MCF 10A (cell line): ENCODE data around the gene INTU. TPM values are rescaled to one million over a fixed set of nuclear protein-coding genes. Genes with fewer than 3 reads are reported as not detected.

Experiments
- BruUV-seq: library from RNA; stranded (reverse); fragments of 400-500 nt; replicated peaks from 2 replicates; lab custom pipeline; 2021; lab: Mats Ljungman, UMichigan
- CTCF ChIA-PET: fragments of 300-600 bp; sonication (Branson Sonifier 250); formaldehyde crosslinking; extraction: SDS; loops from one replicate; lab custom pipeline; 2021; ENCODE audit warnings: antibody characterized with exemption, inconsistent platforms; lab: Yijun Ruan, JAX
- POLR2A ChIA-PET: fragments of 300-600, 350-650 bp; sonication (Branson Sonifier 250); formaldehyde crosslinking; extraction: SDS; loops from one replicate; lab custom pipeline; 2020; ENCODE audit warnings: antibody characterized with exemption, inconsistent platforms; lab: Yijun Ruan, JAX
- DNase-seq: peaks from one replicate; pipeline ENCODE4 v3.0.0-alpha.2; 2018; ENCODE audit not compliant: unreplicated experiment
- H3K27ac Mint-ChIP-seq: one replicate; pipeline ENCODE4 v1.8.0; 2022; ENCODE audit warnings: mild to moderate bottlenecking, low read depth, mixed read lengths; ENCODE audit not compliant: unreplicated experiment
- H3K27me3 Mint-ChIP-seq: one replicate; pipeline ENCODE4 v1.8.0; 2022; ENCODE audit warnings: mixed read lengths; ENCODE audit not compliant: insufficient read depth, unreplicated experiment
- H3K36me3 Mint-ChIP-seq: one replicate; pipeline ENCODE4 v1.8.0; 2022; ENCODE audit warnings: mild to moderate bottlenecking, moderate library complexity, mixed read lengths; ENCODE audit not compliant: insufficient read depth, unreplicated experiment
- H3K4me1 Mint-ChIP-seq: one replicate; pipeline ENCODE4 v1.8.0; 2022; ENCODE audit warnings: mixed read lengths; ENCODE audit not compliant: insufficient read depth, unreplicated experiment
- H3K4me3 Mint-ChIP-seq: one replicate; pipeline ENCODE4 v1.8.0; 2022; ENCODE audit warnings: mild to moderate bottlenecking, moderate library complexity, mixed read lengths; ENCODE audit not compliant: unreplicated experiment
- H3K9me3 Mint-ChIP-seq: one replicate; pipeline ENCODE4 v1.8.0; 2022; ENCODE audit warnings: mixed read lengths; ENCODE audit not compliant: unreplicated experiment
- CTCF ChIP-seq: fragments of 200-600 bp; IDR thresholded peaks from one replicate; pipeline ENCODE4 v1.8.0; 2022; ENCODE audit warnings: antibody characterized with exemption, mild to moderate bottlenecking; ENCODE audit not compliant: unreplicated experiment
- intact Hi-C: fragments of 100-400 bp; cut with micrococcal nuclease; formaldehyde crosslinking; loops from 2 replicates; pipeline ENCODE4 v1.14.1; 2022
- total RNA-seq: library from RNA; stranded (reverse); gene quantifications from 2 replicates; pipeline ENCODE4 v1.2.3, GENCODE V29; 2022

INTU gene
- total RNA-seq, 1 experiment from 2014 or later = 5.9 TPM

GRCh38 chr4:127709456-127709855, 76.7 kb downstream of the INTU start:
- ChIA-PET POLR2A (interaction anchor here (0.7 to 2.6 kb wide), 15 partner anchors 8 to 81 kb away, joined by 3 to 40 read pairs (median 4); partner anchors contain the start of genes HSPA4L and INTU), CTCF (interaction anchor here (0.9 kb wide), 1 partner anchor 16 kb away, joined by 3 read pairs; no protein-coding TSS in a partner anchor)
- intact Hi-C loops = no loop called here
- no peaks in the 10 kb centered on the region for H3K27me3 Mint-ChIP-seq
- H3K9me3 Mint-ChIP-seq = no peaks in the 10 kb centered on the region
- TF ChIP-seq CTCF = no peak
- H3K4me3 Mint-ChIP-seq = peak overlapping the region; percentile 49
- DNase-seq = no peak
- no TSS peak for BruUV-seq
- H3K27ac Mint-ChIP-seq = peak overlapping the region; percentile 78
- peaks cover 6% of the 10 kb centered on the region for H3K36me3 Mint-ChIP-seq
- peaks cover 15% of the 10 kb centered on the region for H3K4me1 Mint-ChIP-seq

GRCh38 chr4:127730142-127730913, 97.6 kb downstream of the INTU start, which contains the start of gene SLC25A31:
SLC25A31 (plus strand) TSS chr4:127730400; CDS start chr4:127730546, 146 bp downstream.
- TF ChIP-seq CTCF = no peak
- no peak for DNase-seq
- BruUV-seq = no TSS peak
- H3K4me3 Mint-ChIP-seq = no peak within 1 kb of the TSS
- no peaks in the 10 kb centered on the region for H3K36me3 Mint-ChIP-seq
- intact Hi-C loops = no loop called here
- H3K27ac Mint-ChIP-seq = no peak within 1 kb of the TSS
- H3K9me3 Mint-ChIP-seq = no peaks in the 10 kb centered on the region
- CTCF ChIA-PET = interaction anchor here (5.7 kb wide), 1 partner anchor 125 kb away, joined by 236 read pairs; no protein-coding TSS in a partner anchor
- no peaks in the 10 kb centered on the region for H3K4me1 Mint-ChIP-seq
- H3K27me3 Mint-ChIP-seq = no peaks in the 10 kb centered on the region
- POLR2A ChIA-PET = interaction anchor here (1.1 to 4.2 kb wide), 4 partner anchors 15 to 123 kb away, joined by 3 to 16 read pairs (median 6); no protein-coding TSS in a partner anchor

- Mint-ChIP-seq H3K4me3 (no peak overlapping the region), H3K9me3 (no peaks in the 10 kb centered on the region), H3K4me1 (no peaks in the 10 kb centered on the region), H3K36me3 (no peaks in the 10 kb centered on the region), H3K27ac (no peak overlapping the region), H3K27me3 (no peaks in the 10 kb centered on the region)
- no peak for DNase-seq
- no peak for TF ChIP-seq CTCF
- ChIA-PET POLR2A (interaction anchor here (1.6 to 2.9 kb wide), 2 partner anchors 98 to 125 kb away, joined by 6 to 25 read pairs; no protein-coding TSS in a partner anchor), CTCF (interaction anchor here (0.6 to 5.7 kb wide), 11 partner anchors 9 to 134 kb away, joined by 3 to 236 read pairs (median 12); no protein-coding TSS in a partner anchor)
- intact Hi-C loops = no loop called here
- BruUV-seq = no TSS peak
Measured at GRCh38 chr4:127731406-127731805, 98.6 kb downstream of the INTU start.
